ENCODE measurements around the gene AMH. TPM values are rescaled to one million over a fixed set of nuclear protein-coding genes. Genes with fewer than 3 reads are reported as not detected.

The AMH gene
- total and polyA plus RNA-seq, 2 donors (not counting 1 experiment from before 2014, with no cell fraction given) = 0.03 to 0.33 TPM

- Histone ChIP-seq H3K4me1 (ENCODE audit: control insufficient read depth, extremely low read depth, insufficient read depth, low read length) (peaks cover 16% of the 10 kb centered on the region), H3K36me3 (ENCODE audit: control insufficient read depth, insufficient read depth, low read length) (peaks cover 31% of the 10 kb centered on the region), H2AFZ (ENCODE audit: low read length) (no peak overlapping the region), H3K27ac (ENCODE audit: insufficient read depth, low read length) (no peak overlapping the region), H3K9ac (ENCODE audit: insufficient read depth, low read length) (no peak overlapping the region), H3K4me3 (replicated peaks in 1 of 4; ENCODE audit: control extremely low read depth in 1 of 4, insufficient read depth in 1 of 4, low read depth in 3 of 4, low read length in 4 of 4) (no peak overlapping the region), H3K9me3 (ENCODE audit: control insufficient read depth, insufficient read depth, low read depth, low read length) (no peaks in the 10 kb centered on the region), H3K27me3 (ENCODE audit: control insufficient read depth, insufficient read depth, low read length) (no peaks in the 10 kb centered on the region), H3K79me2 (ENCODE audit: control insufficient read depth, insufficient read depth, low read length) (peaks cover 74% of the 10 kb centered on the region), H4K20me1 (ENCODE audit: control insufficient read depth, extremely low read depth, insufficient read depth, low read length) (peaks cover 4% of the 10 kb centered on the region), H3K4me2 (ENCODE audit: extremely low read depth, insufficient read depth, low read length) (no peak overlapping the region)
- no peak for TF ChIP-seq EZH2 (IDR thresholded peaks at IDR 0.05; ENCODE audit: low read length, missing control alignments)
- TF ChIP-seq CTCF (conservative IDR thresholded peaks at IDR 0.05 in 1 of 2, IDR thresholded peaks at IDR 0.05 in 1 of 2; ENCODE audit: low read depth in 1 of 2, low read length in 2 of 2) = no peak
- DNase-seq (ENCODE audit: low read depth in 2 of 2) = no peak
Observed at GRCh38 chr19:2242092-2242537, 7.0 kb upstream of the AMH start.

GRCh38 chr19:2242816-2243215 lies 6.3 kb upstream of the AMH start:
- no peak for DNase-seq (ENCODE audit: low read depth in 2 of 2)
- H2AFZ ChIP-seq (ENCODE audit: low read length) = no peak overlapping the region
- H3K27me3 ChIP-seq (ENCODE audit: control insufficient read depth, insufficient read depth, low read length) = no peaks in the 10 kb centered on the region
- no peak overlapping the region for H3K27ac ChIP-seq (ENCODE audit: insufficient read depth, low read length)
- no peak overlapping the region for H3K4me2 ChIP-seq (ENCODE audit: extremely low read depth, insufficient read depth, low read length)
- H3K79me2 ChIP-seq (ENCODE audit: control insufficient read depth, insufficient read depth, low read length) = peaks cover 67% of the 10 kb centered on the region
- no peaks in the 10 kb centered on the region for H3K9me3 ChIP-seq (ENCODE audit: control insufficient read depth, insufficient read depth, low read depth, low read length)
- peaks cover 34% of the 10 kb centered on the region for H3K36me3 ChIP-seq (ENCODE audit: control insufficient read depth, insufficient read depth, low read length)
- H4K20me1 ChIP-seq (ENCODE audit: control insufficient read depth, extremely low read depth, insufficient read depth, low read length) = peaks cover 4% of the 10 kb centered on the region
- no peak overlapping the region for H3K4me3 ChIP-seq (replicated peaks in 1 of 4; ENCODE audit: control extremely low read depth in 1 of 4, insufficient read depth in 1 of 4, low read depth in 3 of 4, low read length in 4 of 4)
- no peak overlapping the region for H3K9ac ChIP-seq (ENCODE audit: insufficient read depth, low read length)
- no peak for TF ChIP-seq CTCF (conservative IDR thresholded peaks at IDR 0.05 in 1 of 2, IDR thresholded peaks at IDR 0.05 in 1 of 2; ENCODE audit: low read depth in 1 of 2, low read length in 2 of 2)
- no peak for TF ChIP-seq EZH2 (IDR thresholded peaks at IDR 0.05; ENCODE audit: low read length, missing control alignments)
- peaks cover 13% of the 10 kb centered on the region for H3K4me1 ChIP-seq (ENCODE audit: control insufficient read depth, extremely low read depth, insufficient read depth, low read length)

- Histone ChIP-seq H3K4me3 (replicated peaks in 1 of 4; ENCODE audit: control extremely low read depth in 1 of 4, insufficient read depth in 1 of 4, low read depth in 3 of 4, low read length in 4 of 4) (no peak overlapping the region), H3K4me1 (ENCODE audit: control insufficient read depth, extremely low read depth, insufficient read depth, low read length) (peaks cover 11% of the 10 kb centered on the region), H3K27me3 (ENCODE audit: control insufficient read depth, insufficient read depth, low read length) (no peaks in the 10 kb centered on the region), H4K20me1 (ENCODE audit: control insufficient read depth, extremely low read depth, insufficient read depth, low read length) (peaks cover 4% of the 10 kb centered on the region), H2AFZ (ENCODE audit: low read length) (no peak overlapping the region), H3K9me3 (ENCODE audit: control insufficient read depth, insufficient read depth, low read depth, low read length) (no peaks in the 10 kb centered on the region), H3K4me2 (ENCODE audit: extremely low read depth, insufficient read depth, low read length) (no peak overlapping the region), H3K27ac (ENCODE audit: insufficient read depth, low read length) (peak overlapping the region; percentile 20), H3K36me3 (ENCODE audit: control insufficient read depth, insufficient read depth, low read length) (peaks cover 34% of the 10 kb centered on the region), H3K79me2 (ENCODE audit: control insufficient read depth, insufficient read depth, low read length) (peaks cover 60% of the 10 kb centered on the region), H3K9ac (ENCODE audit: insufficient read depth, low read length) (no peak overlapping the region)
- TF ChIP-seq CTCF (conservative IDR thresholded peaks at IDR 0.05 in 1 of 2, IDR thresholded peaks at IDR 0.05 in 1 of 2; ENCODE audit: low read depth in 1 of 2, low read length in 2 of 2) (no peak), EZH2 (IDR thresholded peaks at IDR 0.05; ENCODE audit: low read length, missing control alignments) (no peak)
- DNase-seq (ENCODE audit: low read depth in 2 of 2) = no peak
Observed at GRCh38 chr19:2243274-2244124, 5.6 kb upstream of the AMH start.

Measured in fibroblast of lung (primary cell).